HS-27A (cell line): Measurements from ENCODE around the gene TMED6.

Experiments
- DNase-seq: peaks from one replicate; pipeline ENCODE4 v3.0.0-alpha.2; 2012; ENCODE audit warnings: low read depth, missing footprints

TMED6 gene

DNA sequence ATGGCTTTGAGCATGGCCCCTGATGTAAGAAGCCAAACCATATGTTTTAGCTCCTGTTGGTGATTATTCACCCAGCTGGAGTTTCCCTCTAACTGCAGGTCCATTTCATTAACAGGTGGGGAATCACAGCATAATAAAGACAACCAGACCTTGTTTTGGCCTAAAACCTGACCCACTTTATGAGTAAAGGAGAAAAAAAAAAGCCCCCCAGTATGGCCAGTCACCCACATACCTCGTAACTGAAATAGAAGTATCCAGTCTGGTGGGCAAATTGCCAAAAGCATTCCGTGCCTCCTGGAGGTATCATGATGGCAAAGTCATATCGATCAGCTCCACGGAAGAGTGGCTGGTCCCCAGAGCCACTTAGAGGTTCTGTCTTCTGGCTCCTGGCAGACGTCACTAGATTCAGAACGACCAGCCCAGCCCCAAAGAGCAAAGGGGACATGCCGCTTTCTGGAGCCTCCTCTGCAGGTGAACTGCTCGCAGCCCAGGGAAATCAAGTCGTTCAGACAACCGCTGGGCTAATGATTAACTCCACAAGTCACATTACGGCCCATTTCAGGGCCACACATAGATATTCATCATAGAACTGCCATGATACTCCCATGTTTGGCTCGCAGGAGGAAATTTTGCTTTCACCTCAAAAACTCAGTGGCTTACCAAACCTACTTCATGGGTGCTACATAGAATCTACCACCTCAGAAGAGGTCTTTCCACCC lies at the start of gene TMED6:
Gene TMED6, minus strand, starts transcription at position 478 of the 719 bp plus-strand sequence. Its CDS starts 33 bp downstream, at position 445.
- no peak for DNase-seq

GRCh38 chr16:69399361-69399760 lies 47.8 kb upstream of the TMED6 start:
- DNase-seq = no peak

- DNase-seq = peak; percentile 62
These were observed 46.4 kb upstream of the TMED6 start for GRCh38 chr16:69397821-69398521.

- peak; percentile 85 for DNase-seq
These were observed 44.8 kb upstream of the TMED6 start for GRCh38 chr16:69396187-69397061.

DNA sequence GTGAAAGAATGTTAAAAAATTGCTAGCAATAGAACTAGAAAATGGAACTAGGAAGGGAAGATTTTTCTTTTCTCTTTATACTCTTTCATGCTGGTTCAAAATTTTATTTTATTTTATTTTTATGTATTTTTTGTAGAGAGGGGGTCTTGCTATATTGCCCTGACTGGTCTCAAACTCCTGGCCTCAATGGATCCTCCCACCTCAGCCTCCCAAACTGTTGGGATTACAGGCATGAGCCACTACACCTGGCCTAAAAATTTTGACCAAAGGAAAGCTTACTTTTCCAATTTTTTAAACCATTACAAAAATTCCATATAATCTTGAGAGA lies 44.2 kb upstream of the TMED6 start:
- DNase-seq = no peak

GRCh38 chr16:69393898-69394849 lies 42.6 kb upstream of the TMED6 start:
- no peak for DNase-seq

DNA sequence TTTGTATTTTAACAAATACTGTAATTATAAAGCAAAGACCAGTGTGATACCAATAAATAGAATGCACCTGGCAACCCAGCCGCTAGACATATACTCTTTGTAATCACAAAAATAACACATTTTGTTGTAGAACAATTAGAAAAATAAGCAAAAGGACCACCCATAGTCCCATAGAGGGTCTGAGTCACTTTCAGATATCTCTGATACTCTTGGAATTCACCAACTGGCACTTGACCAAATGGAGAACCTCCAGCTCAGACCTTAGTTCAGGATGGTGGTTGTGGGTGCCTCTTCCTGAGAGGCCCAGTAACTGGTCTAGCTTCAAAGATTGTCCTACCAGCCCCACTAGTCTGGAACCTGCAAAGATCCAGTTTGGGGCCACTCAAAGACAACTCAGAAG lies 35.0 kb upstream of the TMED6 start:
- peak; percentile 65 for DNase-seq

DNA sequence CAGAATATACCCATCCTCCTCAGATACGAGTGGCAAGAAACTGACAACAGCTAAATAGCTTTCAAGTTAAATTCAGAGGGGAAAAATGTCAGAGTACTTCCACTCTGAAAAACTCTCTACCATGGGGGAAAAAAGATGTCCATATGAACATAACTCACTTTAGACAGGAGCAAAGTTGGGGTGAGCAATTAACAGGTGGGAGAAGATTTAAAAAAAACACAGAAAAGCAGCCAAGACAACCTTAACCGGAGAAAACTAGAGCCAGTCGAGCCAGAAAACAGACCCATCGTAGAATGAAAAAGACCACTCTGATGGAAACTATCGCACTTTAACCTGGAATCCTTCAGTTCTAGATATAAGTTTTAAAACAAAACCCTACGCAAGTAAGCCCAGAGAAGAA lies 33.4 kb upstream of the TMED6 start:
- no peak for DNase-seq

DNA sequence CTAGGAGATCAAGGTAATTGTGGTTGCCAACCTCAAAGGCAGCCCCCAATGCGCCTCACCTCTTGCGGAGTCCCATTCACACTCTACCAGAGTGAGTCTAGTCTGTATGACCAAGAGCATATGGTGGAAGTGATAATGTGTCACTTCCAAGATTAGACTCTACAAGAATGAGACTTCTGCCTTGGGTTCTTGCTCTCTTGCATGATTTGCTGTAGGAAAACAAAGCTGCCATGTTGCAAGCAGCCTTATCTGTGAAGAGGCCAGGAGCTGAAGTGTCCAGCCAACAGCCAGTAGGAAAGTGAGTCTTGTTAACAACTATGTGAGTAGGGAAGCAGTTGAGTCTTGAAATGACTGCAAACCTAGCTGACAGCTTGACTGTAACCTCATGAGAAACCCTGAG lies 30.8 kb upstream of the TMED6 start:
- DNase-seq = no peak

- DNase-seq = no peak
These were observed 29.6 kb upstream of the TMED6 start for GRCh38 chr16:69381231-69381630.

DNA sequence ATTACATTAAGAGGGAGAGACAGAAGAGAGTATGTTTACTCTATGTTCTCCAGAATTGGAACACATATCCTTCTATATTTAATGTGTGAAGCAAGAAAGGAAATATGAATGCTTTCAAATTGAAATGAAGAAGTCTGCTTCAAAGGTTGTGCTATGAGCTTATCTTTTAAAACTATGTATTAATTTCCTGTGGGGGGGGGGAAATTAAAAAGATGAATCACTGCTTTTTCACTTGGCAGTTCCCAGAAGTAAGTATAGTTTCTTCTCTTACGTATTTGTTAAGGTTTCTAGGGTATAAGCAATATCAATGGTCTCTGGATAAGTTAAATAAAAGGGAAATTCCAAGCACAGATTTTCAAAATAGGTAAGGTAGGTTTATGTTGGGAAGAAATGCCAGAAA lies 27.2 kb upstream of the TMED6 start:
- DNase-seq = no peak

GRCh38 chr16:69378036-69378435 lies 26.4 kb upstream of the TMED6 start:
- DNase-seq = no peak

DNA sequence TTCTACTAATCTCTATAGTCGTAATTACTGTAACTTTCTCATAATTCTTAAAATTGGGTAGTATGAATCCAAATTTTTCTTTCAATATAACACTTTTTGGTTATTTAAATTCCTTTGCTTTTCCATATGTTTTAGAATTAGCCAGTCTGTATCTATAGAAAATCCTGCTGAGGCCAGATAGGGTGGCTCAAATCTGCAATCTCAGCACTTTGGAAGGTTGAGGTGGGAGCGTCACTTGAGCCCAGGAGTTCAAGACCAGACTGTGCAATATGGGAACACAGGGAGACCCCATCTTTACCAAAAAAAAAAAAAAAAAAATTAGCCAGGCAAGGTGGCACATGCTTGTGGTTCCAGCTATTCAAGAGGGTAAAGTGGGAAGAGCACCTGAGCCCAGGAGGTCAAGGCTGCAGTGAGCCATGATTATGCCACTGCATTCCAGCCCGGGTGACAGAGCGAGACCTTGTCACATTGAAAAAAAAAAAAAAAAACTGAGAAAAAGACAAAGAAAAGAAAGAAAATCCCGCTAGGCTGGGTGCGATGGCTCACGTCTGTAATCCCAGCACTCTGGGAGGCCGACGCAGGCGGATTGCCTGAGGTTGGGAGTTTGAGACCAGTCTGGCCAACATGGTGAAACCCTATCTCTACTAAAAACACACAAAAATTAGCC lies 24.9 kb upstream of the TMED6 start:
- no peak for DNase-seq

GRCh38 chr16:69373019-69373418 lies 21.4 kb upstream of the TMED6 start:
- DNase-seq = no peak

- DNase-seq = no peak
These were observed 20.0 kb upstream of the TMED6 start for GRCh38 chr16:69371564-69371963.

DNA sequence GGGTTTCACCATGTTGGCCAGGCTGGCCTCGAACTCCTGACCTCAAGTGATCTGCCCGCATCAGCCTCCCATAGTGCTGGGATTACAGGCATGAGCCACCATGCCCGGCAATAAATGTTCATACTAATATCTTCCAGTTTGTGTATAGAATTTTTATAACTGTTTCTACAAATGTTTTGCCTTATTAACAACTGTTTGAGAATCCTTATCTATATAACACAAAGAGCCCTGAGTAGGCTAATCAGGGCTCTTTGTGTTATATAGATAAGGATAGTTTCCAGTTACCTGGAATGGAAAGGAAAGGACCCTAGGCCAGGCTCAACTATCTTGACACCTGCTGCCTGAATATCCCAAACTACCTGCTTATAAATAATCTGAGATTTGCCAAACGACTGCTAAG lies 17.3 kb upstream of the TMED6 start:
- no peak for DNase-seq

DNA sequence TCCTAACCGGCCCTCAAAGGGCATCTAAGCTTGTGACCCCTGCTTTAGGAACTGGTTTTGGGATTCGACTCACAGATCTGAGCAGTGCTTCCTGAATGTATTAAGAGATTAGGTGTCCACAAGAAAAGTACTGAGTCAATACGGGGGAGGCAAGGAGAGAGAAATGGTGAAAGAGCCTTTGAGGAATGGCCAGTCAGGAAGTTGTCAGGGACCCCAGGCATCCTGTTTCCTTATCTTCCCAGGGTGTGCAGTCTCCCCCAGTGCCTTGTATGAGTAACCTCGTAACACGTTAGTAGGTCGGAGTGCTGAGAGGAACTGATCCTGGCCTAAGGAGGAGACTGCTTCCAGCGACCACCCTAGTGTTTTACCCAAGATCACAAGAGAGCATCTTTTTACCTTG lies 16.4 kb upstream of the TMED6 start:
- no peak for DNase-seq

DNA sequence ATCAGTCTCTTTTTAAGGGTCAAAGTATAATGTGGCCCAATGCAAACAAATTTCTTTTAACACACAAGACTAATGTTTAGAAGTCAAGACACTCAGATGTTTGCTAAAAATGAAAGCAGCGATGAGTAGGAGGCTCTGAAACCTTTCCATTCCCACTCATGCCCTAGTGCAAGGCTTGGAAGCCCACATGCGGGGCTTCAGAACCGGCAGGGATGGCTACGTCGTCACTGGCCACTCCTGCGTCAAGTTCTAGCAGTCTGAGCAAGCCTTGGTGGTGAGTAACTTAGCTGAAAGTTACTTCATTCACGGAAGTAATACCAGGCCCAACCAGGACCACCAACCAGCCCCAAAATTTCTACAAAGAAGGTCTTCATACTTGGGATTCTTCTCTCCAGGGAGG lies 14.8 kb upstream of the TMED6 start:
- DNase-seq = no peak

DNA sequence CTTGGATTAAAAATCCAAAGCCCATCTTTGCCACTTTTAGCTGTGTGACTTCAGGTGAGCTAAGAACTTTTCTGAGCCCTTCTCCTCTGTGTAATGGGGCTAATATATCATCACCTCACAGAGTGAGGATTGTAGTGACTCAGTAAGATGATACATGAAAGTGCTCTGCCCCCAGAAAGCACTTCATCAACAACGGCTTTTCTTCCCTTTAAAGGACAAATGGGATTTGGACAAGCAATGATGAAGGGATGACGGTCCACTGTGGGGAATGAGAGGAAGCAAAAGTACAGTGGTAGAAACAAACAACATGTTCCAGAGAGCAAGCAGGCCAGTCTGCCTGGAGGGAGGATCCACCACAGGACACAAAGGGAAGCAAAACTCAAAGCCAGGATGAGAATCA lies 14.3 kb upstream of the TMED6 start:
- DNase-seq = no peak

- no peak for DNase-seq
These were observed 12.5 kb upstream of the TMED6 start for GRCh38 chr16:69364088-69364487.

DNA sequence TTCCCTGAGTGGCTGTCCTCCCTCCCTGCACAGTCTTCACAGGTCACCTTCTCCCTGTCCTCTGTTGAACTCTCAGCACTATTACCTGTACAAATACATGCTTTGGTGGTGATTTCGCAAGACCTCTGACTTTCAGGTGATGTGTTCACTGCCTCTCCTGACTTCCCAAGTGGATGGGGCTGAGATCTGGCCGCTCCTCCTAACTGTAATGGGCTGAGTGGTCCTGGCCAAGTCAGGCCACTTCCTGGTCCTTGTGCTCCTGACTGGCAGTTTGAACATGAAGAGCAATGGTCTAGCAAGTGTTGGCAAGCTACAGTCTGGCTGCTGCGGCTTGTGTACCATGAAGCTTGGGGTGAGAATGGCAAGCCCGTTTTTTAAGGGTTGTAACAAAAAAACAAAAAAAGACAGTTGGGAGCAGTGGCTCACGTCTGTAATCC lies 11.7 kb upstream of the TMED6 start:
- DNase-seq = no peak
